ENCODE measurements around the gene FCGR3A. TPM values are rescaled to one million over a fixed set of nuclear protein-coding genes. Genes with fewer than 3 reads are reported as not detected.

Gene FCGR3A
- total RNA-seq = not detected in 2 replicates

DNA sequence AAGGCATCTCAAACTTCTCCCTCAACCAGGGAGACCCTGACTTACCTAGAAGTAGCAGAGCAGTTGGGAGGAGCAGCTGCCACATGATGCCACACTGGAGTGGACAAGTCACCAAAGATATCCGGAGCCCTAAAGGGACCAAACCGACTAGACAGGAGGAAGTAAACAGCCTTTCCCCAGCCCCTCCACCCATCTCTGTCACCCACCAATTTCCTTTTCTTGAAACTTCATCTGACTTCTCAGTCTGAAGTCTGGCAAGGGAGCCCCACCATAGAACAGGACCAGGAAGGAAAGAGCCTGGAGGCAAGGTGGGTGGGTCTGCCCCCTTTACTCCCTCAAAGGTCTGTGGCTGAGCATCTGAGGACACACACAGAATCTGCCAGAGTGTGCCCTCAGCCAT lies at the start of gene FCGR3A:
FCGR3A (minus strand) TSS at position 167 of the 400 bp plus-strand sequence; CDS start at position 85, 82 bp downstream.

DNA sequence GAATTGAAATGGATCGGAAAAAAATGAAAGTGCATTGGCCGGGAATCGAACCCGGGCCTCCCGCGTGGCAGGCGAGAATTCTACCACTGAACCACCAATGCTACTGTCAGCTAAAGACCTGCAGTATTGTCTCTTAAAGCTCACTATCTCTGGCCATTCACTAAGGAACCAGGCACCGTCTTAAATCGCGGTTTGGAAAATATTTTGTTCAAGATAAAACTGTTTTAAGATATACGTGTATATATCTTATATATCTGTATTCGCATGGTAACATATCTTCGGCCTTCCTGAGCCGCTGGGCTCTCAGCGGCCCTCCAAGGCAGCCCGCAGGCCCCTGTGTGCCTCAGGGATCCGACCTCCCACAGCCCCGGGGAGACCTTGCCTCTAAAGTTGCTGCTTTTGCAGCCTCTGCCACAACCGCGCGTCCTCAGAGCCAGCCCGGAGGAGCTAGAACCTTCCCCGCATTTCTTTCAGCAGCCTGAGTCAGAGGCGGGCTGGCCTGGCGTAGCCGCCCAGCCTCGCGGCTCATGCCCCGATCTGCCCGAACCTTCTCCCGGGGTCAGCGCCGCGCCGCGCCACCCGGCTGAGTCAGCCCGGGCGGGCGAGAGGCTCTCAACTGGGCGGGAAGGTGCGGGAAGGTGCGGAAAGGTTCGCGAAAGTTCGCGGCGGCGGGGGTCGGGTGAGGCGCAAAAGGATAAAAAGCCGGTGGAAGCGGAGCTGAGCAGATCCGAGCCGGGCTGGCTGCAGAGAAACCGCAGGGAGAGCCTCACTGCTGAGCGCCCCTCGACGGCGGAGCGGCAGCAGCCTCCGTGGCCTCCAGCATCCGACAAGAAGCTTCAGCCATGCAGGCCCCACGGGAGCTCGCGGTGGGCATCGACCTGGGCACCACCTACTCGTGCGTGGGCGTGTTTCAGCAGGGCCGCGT lies 25.5 kb downstream of the FCGR3A start, which contains the start of gene HSPA6:
HSPA6 (plus strand) TSS at position 724 of the 925 bp plus-strand sequence; CDS start at position 843, 119 bp downstream.

Other genes starting within 250 kb of the FCGR3A start
- 1.7 and 2.3 TPM in 2 replicates for gene MPZ, start 239.8 kb downstream of the FCGR3A start, total RNA-seq
- 21.4 and 23.6 TPM in 2 replicates for gene SDHC, start 235.4 kb downstream of the FCGR3A start, total RNA-seq
- gene CFAP126, start 181.9 kb downstream of the FCGR3A start, total RNA-seq = not detected in 2 replicates
- under 0.01 and 0.28 TPM in 2 replicates for gene FCGR2A, start 44.4 kb downstream of the FCGR3A start, total RNA-seq
- gene HSPA6, start 25.3 kb downstream of the FCGR3A start, total RNA-seq = 0.96 and 2.3 TPM in 2 replicates
- not detected in 2 replicates for gene FCGR3B, start 81.4 kb upstream of the FCGR3A start, total RNA-seq
- gene FCGR2B, start 113.3 kb upstream of the FCGR3A start, total RNA-seq = not detected in 2 replicates
- gene FCRLA, start 157.4 kb upstream of the FCGR3A start, total RNA-seq = 1.7 and 2.3 TPM in 2 replicates
- 3.1 and 3.8 TPM in 2 replicates for gene FCRLB, start 171.7 kb upstream of the FCGR3A start, total RNA-seq
- 24.0 and 26.5 TPM in 2 replicates for gene DUSP12, start 200.0 kb upstream of the FCGR3A start, total RNA-seq
- gene ATF6, start 216.5 kb upstream of the FCGR3A start, total RNA-seq = 23.2 and 27.6 TPM in 2 replicates